UCSD-AML1 (cell line): Measurements from ENCODE around the gene TRIAP1.
"Not testable (repeated sequence)": the region's sequence is repeated elsewhere in the genome, so short reads cannot be mapped to it uniquely, and the experiment has no call there.

Source experiments
- DNase-seq: peaks from one replicate; lab custom pipeline; 2025; ENCODE audit not compliant: unreplicated experiment; lab: John Stamatoyannopoulos, UW

Gene TRIAP1

GRCh38 chr12:120468821-120469449 is 22.8 kb upstream of the TRIAP1 start:
- peak; percentile 69 for DNase-seq

- peak; percentile 36 for DNase-seq
Observed at GRCh38 chr12:120468325-120468820, 22.2 kb upstream of the TRIAP1 start.

- no peak for DNase-seq
Observed at GRCh38 chr12:120467439-120467838, 21.3 kb upstream of the TRIAP1 start.

GRCh38 chr12:120466560-120467315 is 20.6 kb upstream of the TRIAP1 start:
- DNase-seq, result peak; percentile 38

- DNase-seq, result no peak
Observed at GRCh38 chr12:120465756-120466155, 19.6 kb upstream of the TRIAP1 start.

- no peak for DNase-seq
Observed at GRCh38 chr12:120463712-120464111, 17.5 kb upstream of the TRIAP1 start.

- no peak for DNase-seq
Observed at GRCh38 chr12:120462099-120462640, 16.0 kb upstream of the TRIAP1 start.

GRCh38 chr12:120460157-120460556 is 14.0 kb upstream of the TRIAP1 start:
- no peak for DNase-seq

- DNase-seq, result no peak
Observed at GRCh38 chr12:120457133-120457532, 10.9 kb upstream of the TRIAP1 start.

GRCh38 chr12:120455302-120455701 is 9.1 kb upstream of the TRIAP1 start:
- DNase-seq, result no peak

- no peak for DNase-seq
Observed at GRCh38 chr12:120453977-120454376, 7.8 kb upstream of the TRIAP1 start.

GRCh38 chr12:120453060-120453750 is 7.0 kb upstream of the TRIAP1 start:
- DNase-seq, result no peak

- not testable (repeated sequence) for DNase-seq
Observed at GRCh38 chr12:120452524-120452923, 6.3 kb upstream of the TRIAP1 start.

GRCh38 chr12:120447992-120448391 is 1.8 kb upstream of the TRIAP1 start:
- no peak for DNase-seq

GRCh38 chr12:120446844-120447178 is 627 bp upstream of the TRIAP1 start:
- DNase-seq, result not testable (repeated sequence)

- no peak for DNase-seq
Observed at GRCh38 chr12:120444676-120445075, 1.5 kb downstream of the TRIAP1 start.

GRCh38 chr12:120439646-120440247 is 6.4 kb downstream of the TRIAP1 start:
- peak; percentile 56 for DNase-seq

GRCh38 chr12:120438495-120439198 is 7.5 kb downstream of the TRIAP1 start:
- no peak for DNase-seq

GRCh38 chr12:120437735-120438494 is 8.3 kb downstream of the TRIAP1 start, which contains the start of gene COX6A1:
Gene COX6A1 (plus strand): TSS chr12:120438113. CDS start chr12:120438127, 14 bp downstream.
- DNase-seq, result peak; percentile 95
